ENCODE data around the gene RANBP3.
"Not testable (repeated sequence)": the region's sequence is repeated elsewhere in the genome, so short reads cannot be mapped to it uniquely, and the experiment has no call there.

Gene RANBP3

GRCh38 chr19:5987077-5987818 lies 9.3 kb upstream of the RANBP3 start (continued):
- TF ChIP-seq ZNF175 (tag by site-specific recombination; IDR thresholded peaks at IDR 0.05), result no peak
- no peak for TF ChIP-seq FEZF1 (tag by site-specific recombination; IDR thresholded peaks at IDR 0.05)
- no peak for TF ChIP-seq INSM2 (tag by site-specific recombination; IDR thresholded peaks at IDR 0.05)
- TF ChIP-seq MYNN (tag by site-specific recombination; IDR thresholded peaks at IDR 0.05; ENCODE audit: borderline replicate concordance), result no peak
- no peak for TF ChIP-seq ZNF549 (tag by site-specific recombination; IDR thresholded peaks at IDR 0.05)
- no peak for TF ChIP-seq ZSCAN30 (tag by site-specific recombination; IDR thresholded peaks at IDR 0.05)
- TF ChIP-seq ZNF335 (tag by site-specific recombination; conservative IDR thresholded peaks at IDR 0.05), result 0 out of 2 replicates have a peak, but pooled peaks have one; percentile 8
- no peak for TF ChIP-seq ZNF169 (tag by site-specific recombination; IDR thresholded peaks at IDR 0.05)
- peak; percentile 36; the same call in 1 of the 2 replicates for TF ChIP-seq TCF7L2 (IDR thresholded peaks at IDR 0.05; ENCODE audit: borderline replicate concordance, low read depth, low read length)
- TF ChIP-seq ZNF645 (tag by site-specific recombination; IDR thresholded peaks at IDR 0.05), result no peak
- no peak for TF ChIP-seq ZNF707 (tag by site-specific recombination; IDR thresholded peaks at IDR 0.05)

GRCh38 chr19:5985837-5986236 lies 7.9 kb upstream of the RANBP3 start:
- H3K4me3 ChIP-seq (ENCODE audit: low read depth, low read length); H3K9me3 ChIP-seq (ENCODE audit: control insufficient read depth, insufficient read depth, low read depth, low read length); H3K36me3 ChIP-seq (ENCODE audit: control insufficient read depth in 2 of 2, insufficient read depth in 1 of 2, low read length in 2 of 2); H3K4me1 ChIP-seq (ENCODE audit: control insufficient read depth, insufficient read depth, low read length); POLR2A ChIA-PET; H3K27ac ChIP-seq (ENCODE audit: extremely low read depth, low read depth, low read length): not testable (repeated sequence)
- CTCF ChIA-PET, result interaction anchor here (1.1 to 8.4 kb wide), 6 partner anchors 17 to 182 kb away, joined by 3 to 146 read pairs (median 13); partner anchors contain the start of gene NDUFA11

- Histone ChIP-seq H3K9me3 (ENCODE audit: control insufficient read depth, insufficient read depth, low read depth, low read length) (no peaks in the 10 kb centered on the region), H3K4me1 (ENCODE audit: control insufficient read depth, insufficient read depth, low read length) (no peaks in the 10 kb centered on the region; the same call in 1 of the 2 replicates), H3K36me3 (ENCODE audit: control insufficient read depth in 2 of 2, insufficient read depth in 1 of 2, low read length in 2 of 2) (no peaks in the 10 kb centered on the region), H3K4me3 (ENCODE audit: low read depth, low read length) (no peak overlapping the region), H3K27ac (ENCODE audit: extremely low read depth, low read depth, low read length) (no peak overlapping the region)
- no peak for TF ChIP-seq ZNF140 (tag by site-specific recombination; IDR thresholded peaks at IDR 0.05)
- TF ChIP-seq ZNF610 (tag by site-specific recombination; IDR thresholded peaks at IDR 0.05; ENCODE audit: borderline replicate concordance), result no peak
- TF ChIP-seq ZNF292 (tag by site-specific recombination; IDR thresholded peaks at IDR 0.05; ENCODE audit: borderline replicate concordance, low read depth), result no peak
- TF ChIP-seq ZFP37 (tag by site-specific recombination; IDR thresholded peaks at IDR 0.05), result no peak
- no peak for TF ChIP-seq KLF1 (tag by site-specific recombination; IDR thresholded peaks at IDR 0.05)
- TF ChIP-seq ZNF121 (tag by site-specific recombination; IDR thresholded peaks at IDR 0.05), result peak; percentile 50; the same call in 1 of the 2 replicates
- no peak for TF ChIP-seq ZNF580 (tag by site-specific recombination; IDR thresholded peaks at IDR 0.05)
- CTCF ChIA-PET, result interaction anchor here (1.1 to 8.4 kb wide), 6 partner anchors 10 to 181 kb away, joined by 3 to 146 read pairs (median 13); partner anchors contain the start of gene NDUFA11
- POLR2A ChIA-PET, result no interaction called here
These were observed 7.3 kb upstream of the RANBP3 start for GRCh38 chr19:5985098-5985783.
